T-helper 1 cell (primary cell): Measurements from ENCODE around the gene TXLNA.
A peak's percentile ranks its signal among the peaks of the same experiment; 100 is the strongest.

Experiments used
- DNase-seq, 5 donors: peaks; one replicate each; pipeline ENCODE4 v3.0.0-alpha.2; 2012 to 2020

TXLNA gene

GRCh38 chr1:32215629-32216480 lies 36.4 kb downstream of the TXLNA start:
- DNase-seq = peak in 4 of 5 donors; percentile 29 to 64 (median 44)

- no peak for DNase-seq
Observed at GRCh38 chr1:32216566-32216965, 37.1 kb downstream of the TXLNA start.

DNA sequence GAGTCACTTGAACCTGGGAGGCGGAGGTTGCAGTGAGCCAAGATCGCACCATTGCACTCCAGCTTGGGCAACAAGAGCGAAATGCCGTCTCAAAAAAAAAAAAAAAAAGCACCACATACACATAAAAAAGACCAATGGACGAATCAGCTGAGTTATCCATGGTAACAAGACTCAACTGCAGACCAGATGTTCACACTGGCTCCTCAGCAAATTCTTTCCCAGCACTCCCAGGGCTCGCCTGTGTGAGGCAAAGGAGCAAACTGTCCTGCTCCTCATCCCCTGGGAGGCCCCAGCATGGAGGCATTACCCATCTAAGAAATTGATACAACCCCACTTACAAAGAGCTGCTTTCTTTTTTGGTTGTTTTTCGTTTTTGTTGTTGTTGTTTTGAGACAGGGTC lies 39.5 kb downstream of the TXLNA start:
- no peak for DNase-seq

DNA sequence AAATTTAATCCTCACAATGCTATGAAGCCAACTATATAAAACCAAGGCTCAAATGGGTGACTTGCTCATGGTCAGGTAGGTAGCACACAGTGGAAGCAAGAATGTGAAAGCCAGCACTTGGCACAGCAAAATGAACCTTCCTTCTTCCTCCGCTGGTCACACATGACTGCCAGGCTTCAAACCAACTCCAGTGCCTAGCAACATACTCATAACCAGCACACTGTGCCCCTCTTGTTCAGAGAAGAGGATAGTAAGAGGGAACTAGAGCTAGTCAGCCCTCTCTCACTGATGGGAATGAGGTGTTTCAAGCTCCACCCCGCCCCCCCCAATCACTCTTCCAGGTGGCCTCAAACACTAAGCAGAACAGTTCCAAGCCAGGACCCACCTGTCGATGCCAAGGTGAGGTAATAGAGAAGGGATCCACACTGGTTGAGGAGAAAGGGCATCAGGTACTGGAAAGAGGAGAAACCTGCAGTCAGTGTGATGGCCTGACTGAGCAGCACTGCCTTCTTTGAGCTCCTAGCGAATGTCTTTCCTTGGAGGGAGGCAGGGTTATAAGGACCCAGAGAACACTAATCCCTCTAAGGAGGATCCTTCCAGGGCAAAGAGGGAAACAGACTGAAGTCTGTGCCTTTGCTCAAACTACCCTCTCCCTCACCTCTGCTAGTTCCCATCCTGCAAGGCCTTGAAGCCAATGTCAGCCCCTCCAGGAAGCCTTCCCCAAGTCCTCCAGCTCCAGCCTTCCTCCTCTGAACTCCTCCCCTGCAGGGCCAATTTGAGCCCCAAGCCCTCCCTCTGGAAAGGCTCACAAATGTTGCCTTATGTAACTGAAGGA lies 41.5 kb downstream of the TXLNA start:
- no peak for DNase-seq

GRCh38 chr1:32221581-32221979 lies 42.1 kb downstream of the TXLNA start:
- DNase-seq = no peak

GRCh38 chr1:32221980-32222755 lies 42.7 kb downstream of the TXLNA start, which contains the start of the genes EIF3I and TMEM234:
Gene EIF3I, plus strand, starts transcription at chr1:32222407. Its CDS starts 35 bp downstream, at chr1:32222442.
Gene TMEM234, minus strand, starts transcription at chr1:32222353. Its CDS starts 31 bp downstream, at chr1:32222322.
- DNase-seq = peak; percentile 80 to 91 (median 86)

GRCh38 chr1:32223683-32224082 lies 44.2 kb downstream of the TXLNA start:
- no peak for DNase-seq

GRCh38 chr1:32224285-32224684 lies 44.8 kb downstream of the TXLNA start:
- DNase-seq = no peak

- DNase-seq = no peak
Observed at GRCh38 chr1:32228771-32229170, 49.3 kb downstream of the TXLNA start.

DNA sequence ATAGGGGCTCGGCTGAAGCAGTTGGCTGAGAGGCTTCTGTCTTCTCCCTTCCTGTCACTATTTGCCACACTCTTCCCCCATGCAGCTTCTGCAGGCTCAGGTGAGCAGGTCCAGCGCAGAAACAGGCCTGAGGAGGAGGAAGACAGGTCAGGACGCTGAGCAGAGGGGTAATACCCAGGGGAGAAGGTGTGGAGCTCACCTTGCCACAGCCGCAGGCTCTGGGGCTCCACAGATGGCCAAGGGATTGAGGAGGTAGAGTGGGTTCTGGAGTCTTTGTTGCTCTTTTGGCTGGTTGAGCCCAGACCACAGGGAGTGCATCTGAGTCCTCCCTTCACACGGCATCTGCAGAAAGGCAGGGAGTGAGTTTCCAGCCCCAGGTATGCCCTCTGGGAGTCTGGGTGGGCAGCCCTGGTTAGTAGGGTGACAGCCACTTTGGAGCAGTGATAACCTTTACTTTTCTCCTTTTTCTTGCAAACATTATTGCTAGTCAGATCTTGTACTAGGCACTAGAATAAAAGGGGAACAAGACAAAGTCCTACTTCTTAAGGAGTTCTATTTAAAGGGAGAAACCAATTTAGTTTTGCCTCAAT lies 52.5 kb downstream of the TXLNA start:
- DNase-seq = no peak

- no peak for DNase-seq
Observed at GRCh38 chr1:32232558-32233304, 53.3 kb downstream of the TXLNA start.

- DNase-seq = no peak
Observed at GRCh38 chr1:32234792-32235191, 55.3 kb downstream of the TXLNA start.

DNA sequence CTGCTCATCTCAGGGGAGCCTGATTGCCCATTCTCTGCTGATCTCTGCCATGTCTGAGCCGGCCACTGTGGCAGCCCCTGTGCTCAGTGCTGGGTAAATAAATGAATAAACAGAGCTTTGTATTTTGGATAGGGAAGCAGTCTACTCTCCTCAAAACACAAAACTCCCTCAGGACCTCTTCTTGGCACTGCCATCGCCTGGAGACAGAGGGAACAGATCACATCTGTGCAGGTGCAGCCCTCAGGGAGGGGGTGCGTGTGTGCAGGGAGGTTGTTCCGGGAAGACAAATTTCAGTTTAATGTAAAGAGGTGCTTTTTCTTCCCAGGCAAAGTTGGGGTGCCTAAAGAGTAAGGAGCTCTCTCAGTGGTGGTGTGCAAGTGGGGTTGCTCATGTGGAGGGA lies 59.9 kb downstream of the TXLNA start:
- DNase-seq = no peak

DNA sequence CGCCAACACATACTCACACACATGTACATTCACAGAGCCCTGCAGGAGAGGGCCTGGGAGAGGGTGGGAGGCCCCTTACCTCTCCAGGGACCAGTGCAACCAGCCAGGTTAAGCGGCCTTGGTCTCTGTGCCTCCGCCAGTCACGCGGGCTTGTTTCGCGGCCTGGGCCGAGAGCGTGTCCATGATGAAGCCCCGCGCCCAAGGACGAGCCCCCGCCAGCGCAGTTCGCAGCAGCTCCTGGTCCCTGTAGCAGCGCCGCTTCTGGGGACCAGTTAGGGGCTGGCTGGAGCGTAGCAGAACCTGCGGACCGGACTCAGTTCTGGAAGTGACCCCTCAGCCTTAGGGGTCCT lies 60.3 kb downstream of the TXLNA start:
- DNase-seq = no peak

- DNase-seq = peak; percentile 46 to 66 (median 51)
Observed at GRCh38 chr1:32240140-32240951, 60.9 kb downstream of the TXLNA start.

DNA sequence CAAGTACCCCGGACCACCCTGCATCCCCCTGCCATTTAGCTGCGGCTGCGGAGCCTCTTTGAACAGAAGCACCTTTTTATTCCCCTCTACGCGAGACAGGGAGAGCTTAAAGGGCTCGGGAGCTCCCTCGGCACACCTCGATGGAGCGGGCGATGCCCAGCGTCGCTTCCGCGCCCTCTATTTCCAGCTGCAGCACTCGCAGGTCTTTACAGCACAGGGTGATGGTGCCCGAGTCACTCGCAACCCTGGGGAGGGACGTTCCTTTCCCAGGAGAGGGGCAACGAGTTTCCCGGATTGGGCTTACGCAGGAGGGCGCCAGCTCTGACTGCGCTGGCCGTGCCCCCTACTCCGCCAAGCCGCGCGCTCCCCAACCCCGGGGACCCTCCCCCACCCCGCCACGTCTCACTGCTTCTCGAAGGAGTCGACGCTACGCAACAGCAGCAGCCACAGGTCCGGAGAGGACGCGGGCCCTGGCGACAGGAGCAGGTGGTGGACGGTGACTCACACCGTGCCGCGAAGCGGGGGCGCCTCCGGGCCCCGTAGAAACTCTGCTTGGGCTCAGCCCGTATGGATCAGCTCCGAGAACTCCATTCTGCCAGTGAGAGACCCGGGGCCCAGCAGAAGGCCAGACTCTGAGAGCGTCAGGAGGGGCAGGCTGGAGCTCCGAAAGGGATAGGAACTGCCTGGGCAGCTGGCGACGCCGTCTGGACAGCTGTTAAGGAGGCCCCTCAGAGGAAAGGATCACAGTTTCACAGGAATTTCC lies 61.7 kb downstream of the TXLNA start:
- peak in 2 of 5 donors; percentile 30 to 43 for DNase-seq

GRCh38 chr1:32242341-32242851 lies 62.9 kb downstream of the TXLNA start:
- no peak for DNase-seq

- DNase-seq = no peak
Observed at GRCh38 chr1:32246888-32247273, 67.4 kb downstream of the TXLNA start, which contains the start of gene FAM167B. Gene FAM167B, plus strand, starts transcription at chr1:32247222. Its CDS starts 200 bp downstream, at chr1:32247422.

GRCh38 chr1:32247452-32247851 lies 68.0 kb downstream of the TXLNA start:
- DNase-seq = no peak
